Peyer's patch (tissue), 4 donors: ENCODE data around the gene CLTCL1.

Experiments used
- POLR2A ChIP-seq, 2 donors: fragments of 450-650 bp; IDR thresholded peaks; one replicate each; pipeline ENCODE4 v1.5.1; 2017; ENCODE audit warnings: antibody characterized with exemption in 2 of 2, mild to moderate bottlenecking in 2 of 2, moderate library complexity in 2 of 2
- TF ChIP-seq, protein P1 (sequence below), 6 experiments: fragments of 450-650 bp in 4 of 6; fragments of 200-600 bp in 2 of 6; sonication (generic) in 1 of 6; IDR thresholded peaks; one replicate each; pipeline ENCODE4 v1.5.1; 2017 to 2019; ENCODE audit warnings: antibody characterized with exemption in 6 of 6, mild to moderate bottlenecking in 3 of 6, moderate library complexity in 1 of 6

DNA sequence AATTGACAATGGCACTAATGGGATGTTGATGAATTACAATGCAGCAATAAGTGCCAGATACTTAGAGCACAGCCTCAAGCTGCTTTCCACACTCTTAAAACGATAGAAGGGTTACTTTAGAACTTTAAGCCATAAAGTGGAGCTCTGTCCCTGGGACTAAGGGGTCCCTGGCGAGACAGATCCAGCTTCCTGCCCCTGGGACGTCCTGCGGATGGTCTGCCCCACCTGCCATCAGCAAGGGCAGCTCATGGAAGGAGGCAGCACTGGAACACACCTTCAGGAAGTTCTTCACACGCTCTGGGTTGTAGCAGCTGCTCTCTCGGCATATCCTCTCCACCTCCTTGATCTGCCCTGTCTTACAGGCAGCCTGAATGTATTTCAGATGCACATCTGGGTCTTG is 67.9 kb downstream of the CLTCL1 start:
- TF ChIP-seq, protein P1, sequence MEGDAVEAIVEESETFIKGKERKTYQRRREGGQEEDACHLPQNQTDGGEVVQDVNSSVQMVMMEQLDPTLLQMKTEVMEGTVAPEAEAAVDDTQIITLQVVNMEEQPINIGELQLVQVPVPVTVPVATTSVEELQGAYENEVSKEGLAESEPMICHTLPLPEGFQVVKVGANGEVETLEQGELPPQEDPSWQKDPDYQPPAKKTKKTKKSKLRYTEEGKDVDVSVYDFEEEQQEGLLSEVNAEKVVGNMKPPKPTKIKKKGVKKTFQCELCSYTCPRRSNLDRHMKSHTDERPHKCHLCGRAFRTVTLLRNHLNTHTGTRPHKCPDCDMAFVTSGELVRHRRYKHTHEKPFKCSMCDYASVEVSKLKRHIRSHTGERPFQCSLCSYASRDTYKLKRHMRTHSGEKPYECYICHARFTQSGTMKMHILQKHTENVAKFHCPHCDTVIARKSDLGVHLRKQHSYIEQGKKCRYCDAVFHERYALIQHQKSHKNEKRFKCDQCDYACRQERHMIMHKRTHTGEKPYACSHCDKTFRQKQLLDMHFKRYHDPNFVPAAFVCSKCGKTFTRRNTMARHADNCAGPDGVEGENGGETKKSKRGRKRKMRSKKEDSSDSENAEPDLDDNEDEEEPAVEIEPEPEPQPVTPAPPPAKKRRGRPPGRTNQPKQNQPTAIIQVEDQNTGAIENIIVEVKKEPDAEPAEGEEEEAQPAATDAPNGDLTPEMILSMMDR (IDR thresholded peaks at IDR 0.05): no peak
- no peak for TF ChIP-seq POLR2A (IDR thresholded peaks at IDR 0.05)
